D341Med (cell line): ENCODE measurements around the gene TEX53.

ENCODE experiments used
- DNase-seq: peaks from one replicate; pipeline ENCODE4 v3.0.0; 2012; ENCODE audit warnings: low spot score

Gene TEX53

GRCh38 chr9:114638404-114638803 lies 19.2 kb downstream of the TEX53 start:
- no peak for DNase-seq

GRCh38 chr9:114634387-114634786 lies 23.2 kb downstream of the TEX53 start:
- DNase-seq = no peak

GRCh38 chr9:114633438-114634089 lies 24.0 kb downstream of the TEX53 start:
- no peak for DNase-seq

GRCh38 chr9:114631166-114631565 lies 26.4 kb downstream of the TEX53 start:
- no peak for DNase-seq

- DNase-seq = no peak
Observed at GRCh38 chr9:114629563-114630090, 28.0 kb downstream of the TEX53 start.

GRCh38 chr9:114627553-114627952 lies 30.1 kb downstream of the TEX53 start:
- DNase-seq = no peak

- no peak for DNase-seq
Observed at GRCh38 chr9:114626415-114627020, 31.1 kb downstream of the TEX53 start.

- no peak for DNase-seq
Observed at GRCh38 chr9:114624677-114625076, 32.9 kb downstream of the TEX53 start.

GRCh38 chr9:114621975-114622609 lies 35.5 kb downstream of the TEX53 start:
- no peak for DNase-seq

- no peak for DNase-seq
Observed at GRCh38 chr9:114621561-114621960, 36.0 kb downstream of the TEX53 start.

- no peak for DNase-seq
Observed at GRCh38 chr9:114619191-114619761, 38.3 kb downstream of the TEX53 start.

GRCh38 chr9:114616684-114617520 lies 40.7 kb downstream of the TEX53 start:
- no peak for DNase-seq

- DNase-seq = no peak
Observed at GRCh38 chr9:114614373-114614772, 43.2 kb downstream of the TEX53 start.

- no peak for DNase-seq
Observed at GRCh38 chr9:114613919-114614318, 43.7 kb downstream of the TEX53 start.

GRCh38 chr9:114613087-114613486 lies 44.5 kb downstream of the TEX53 start:
- no peak for DNase-seq

GRCh38 chr9:114612272-114612923 lies 45.2 kb downstream of the TEX53 start:
- no peak for DNase-seq

GRCh38 chr9:114611516-114612271 lies 45.9 kb downstream of the TEX53 start:
- DNase-seq = peak; percentile 85

- no peak for DNase-seq
Observed at GRCh38 chr9:114608525-114608796, 49.1 kb downstream of the TEX53 start.

- DNase-seq = no peak
Observed at GRCh38 chr9:114607671-114608524, 49.7 kb downstream of the TEX53 start.

GRCh38 chr9:114606597-114607207 lies 50.9 kb downstream of the TEX53 start:
- no peak for DNase-seq
